Thyroid gland (tissue), 4 donors: ENCODE results near the gene NUBPL. TPM values are rescaled to one million over a fixed set of nuclear protein-coding genes. Genes with fewer than 3 reads are reported as not detected.

Experiments
- DNase-seq, 2 donors: peaks; one replicate each; pipeline ENCODE4 v3.0.0-alpha.2; 2019
- H3K27ac ChIP-seq, 3 donors: fragments of 200-600 bp; sonication (generic); 1 replicate in 2 of 3; 2 replicates in 1 of 3; pipeline ENCODE4 v1.5.1; 2016 to 2019; ENCODE audit warnings: mild to moderate bottlenecking in 1 of 3, moderate library complexity in 1 of 3
- H3K27me3 ChIP-seq: fragments of 200-600 bp; sonication (generic); one replicate; pipeline ENCODE4 v1.5.1; 2019
- H3K36me3 ChIP-seq, 2 donors: fragments of 200-600 bp; sonication (generic); one replicate each; pipeline ENCODE4 v1.5.1; 2016 to 2019
- H3K4me1 ChIP-seq, 2 donors: fragments of 200-600 bp; sonication (generic); one replicate each; pipeline ENCODE4 v1.5.1; 2017 to 2019
- H3K4me3 ChIP-seq, 3 donors: fragments of 200-600 bp; sonication (generic); replicated peaks in 1 of 3; 1 replicate in 2 of 3; 2 replicates in 1 of 3; pipeline ENCODE4 v1.5.1; 2016; ENCODE audit warnings: mild to moderate bottlenecking in 1 of 3
- H3K9me3 ChIP-seq: fragments of 200-600 bp; sonication (generic); one replicate; pipeline ENCODE4 v1.5.1; 2017
- POLR2A ChIP-seq, 2 donors: fragments of 450-650 bp; IDR thresholded peaks; one replicate each; pipeline ENCODE4 v1.6.1; 2017; ENCODE audit warnings: antibody characterized with exemption in 2 of 2, mild to moderate bottlenecking in 2 of 2, moderate library complexity in 1 of 2
- WGBS, 2 donors: methylation state at CpG; one replicate each; pipeline ENCODE4 v1.1.5; 2017; 5-methylcytosine and 5-hydroxymethylcytosine counted together
- intact Hi-C: fragments of 100-400 bp; cut with DNase I; formaldehyde crosslinking; loops from one replicate; pipeline ENCODE4 v1.15.1; 2023
- total RNA-seq, 4 donors: library from RNA; depleted of rRNA; stranded (reverse); fragments of >200 nt; gene quantifications; one replicate each; pipeline ENCODE4 v1.2.3, GENCODE V29; 2016
- TF ChIP-seq, protein P1 (sequence below), 6 experiments: fragments of 200-600 bp in 3 of 6; fragments of 450-650 bp in 3 of 6; sonication (generic) in 3 of 6; IDR thresholded peaks; one replicate each; pipeline ENCODE4 v1.5.1; 2016 to 2019; ENCODE audit warnings: antibody characterized with exemption in 6 of 6, mild to moderate bottlenecking in 2 of 6, inconsistent platforms in 1 of 6, moderate library complexity in 1 of 6

NUBPL gene
- total RNA-seq, 4 donors from 2014 or later, result 12.0 to 27.1 (median 14.2) TPM

DNA sequence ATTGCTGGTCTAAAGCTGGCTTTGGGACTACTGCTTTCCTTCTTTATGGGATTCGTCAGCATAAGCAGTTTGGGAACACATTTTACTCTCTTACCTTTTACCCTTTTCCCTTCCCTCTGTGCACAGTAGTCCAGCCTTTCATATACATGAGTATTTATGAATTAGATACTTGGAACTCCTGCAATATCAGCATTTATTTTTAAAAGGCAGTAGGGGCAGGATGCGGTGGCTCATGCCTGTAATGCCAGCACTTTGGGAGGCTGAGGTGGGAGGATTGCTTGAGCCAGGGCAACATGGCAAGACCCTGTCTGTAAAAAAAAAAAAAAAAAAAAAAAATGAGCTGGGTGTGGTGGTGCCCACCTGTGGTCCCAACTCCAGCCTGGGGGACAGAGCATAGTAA, 3.0 kb downstream of the NUBPL start:
- Histone ChIP-seq H3K9me3 (no peaks in the 10 kb centered on the region), H3K27me3 (no peaks in the 10 kb centered on the region), H3K4me1 (peaks cover 0 to 4% of the 10 kb centered on the region in 2 donors), H3K4me3 (no peak overlapping the region), H3K27ac (no peak overlapping the region), H3K36me3 (no peaks in the 10 kb centered on the region)
- intact Hi-C loops, result no loop called here
- no peak for TF ChIP-seq POLR2A (IDR thresholded peaks at IDR 0.05)
- TF ChIP-seq, protein P1, sequence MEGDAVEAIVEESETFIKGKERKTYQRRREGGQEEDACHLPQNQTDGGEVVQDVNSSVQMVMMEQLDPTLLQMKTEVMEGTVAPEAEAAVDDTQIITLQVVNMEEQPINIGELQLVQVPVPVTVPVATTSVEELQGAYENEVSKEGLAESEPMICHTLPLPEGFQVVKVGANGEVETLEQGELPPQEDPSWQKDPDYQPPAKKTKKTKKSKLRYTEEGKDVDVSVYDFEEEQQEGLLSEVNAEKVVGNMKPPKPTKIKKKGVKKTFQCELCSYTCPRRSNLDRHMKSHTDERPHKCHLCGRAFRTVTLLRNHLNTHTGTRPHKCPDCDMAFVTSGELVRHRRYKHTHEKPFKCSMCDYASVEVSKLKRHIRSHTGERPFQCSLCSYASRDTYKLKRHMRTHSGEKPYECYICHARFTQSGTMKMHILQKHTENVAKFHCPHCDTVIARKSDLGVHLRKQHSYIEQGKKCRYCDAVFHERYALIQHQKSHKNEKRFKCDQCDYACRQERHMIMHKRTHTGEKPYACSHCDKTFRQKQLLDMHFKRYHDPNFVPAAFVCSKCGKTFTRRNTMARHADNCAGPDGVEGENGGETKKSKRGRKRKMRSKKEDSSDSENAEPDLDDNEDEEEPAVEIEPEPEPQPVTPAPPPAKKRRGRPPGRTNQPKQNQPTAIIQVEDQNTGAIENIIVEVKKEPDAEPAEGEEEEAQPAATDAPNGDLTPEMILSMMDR (IDR thresholded peaks at IDR 0.05), result no peak
- 94% methylated on average over 2 of the region's 2 CpGs for WGBS, 2 donors
- DNase-seq, result no peak

DNA sequence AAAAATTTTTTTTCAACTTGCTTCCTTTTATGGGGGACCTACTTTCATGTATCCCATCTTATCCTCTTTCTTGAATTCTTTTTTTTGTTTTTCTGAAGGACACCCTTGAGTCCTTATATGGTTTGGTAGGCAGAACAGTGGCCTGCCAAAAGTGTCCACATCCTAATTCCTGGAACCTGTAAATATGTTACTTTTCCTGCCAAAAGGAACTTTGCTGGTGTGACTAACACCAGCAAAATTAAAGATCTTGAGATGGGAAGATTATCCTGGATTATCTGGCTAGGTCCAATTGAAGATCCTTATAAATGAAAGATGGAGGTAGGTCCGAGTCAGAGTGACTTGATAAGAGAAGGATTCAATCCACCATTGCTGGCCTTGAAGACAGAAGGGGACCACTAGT, 5.3 kb downstream of the NUBPL start:
- intact Hi-C loops, result no loop called here
- Histone ChIP-seq H3K27me3 (no peaks in the 10 kb centered on the region), H3K27ac (no peak overlapping the region), H3K4me1 (peaks cover 0 to 4% of the 10 kb centered on the region in 2 donors), H3K4me3 (no peak overlapping the region), H3K9me3 (no peaks in the 10 kb centered on the region), H3K36me3 (no peaks in the 10 kb centered on the region)
- 92 to 100% methylated on average over 1 of the region's 1 CpG for WGBS, 2 donors
- no peak for DNase-seq
- no peak for TF ChIP-seq POLR2A (IDR thresholded peaks at IDR 0.05)
- TF ChIP-seq, protein P1 (IDR thresholded peaks at IDR 0.05), result no peak

DNA sequence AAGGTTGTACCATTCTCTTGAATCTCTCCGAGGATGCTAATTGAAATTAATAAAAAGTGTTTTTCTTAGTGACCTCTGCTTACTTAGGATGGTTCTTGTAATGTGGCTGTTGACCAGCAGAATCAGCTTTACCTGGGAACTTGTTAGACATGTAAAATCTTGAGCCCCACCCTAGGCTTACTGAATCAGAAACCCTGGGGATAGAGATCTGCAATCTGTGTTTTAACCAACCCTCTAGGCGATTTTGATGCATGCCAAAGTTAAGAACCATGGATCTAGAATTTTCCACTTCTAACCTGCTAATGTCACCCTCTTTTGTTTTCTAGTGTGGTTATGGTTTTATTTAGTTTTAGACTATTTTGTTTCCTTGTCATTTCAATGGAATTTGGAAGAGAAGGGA, 6.5 kb downstream of the NUBPL start:
- Histone ChIP-seq H3K36me3 (no peaks in the 10 kb centered on the region), H3K9me3 (no peaks in the 10 kb centered on the region), H3K4me3 (no peak overlapping the region), H3K4me1 (no peaks in the 10 kb centered on the region), H3K27me3 (no peaks in the 10 kb centered on the region), H3K27ac (no peak overlapping the region)
- 77 to 84% methylated on average over 2 of the region's 2 CpGs for WGBS, 2 donors
- no peak for DNase-seq
- TF ChIP-seq, protein P1 (IDR thresholded peaks at IDR 0.05), result no peak
- no peak for TF ChIP-seq POLR2A (IDR thresholded peaks at IDR 0.05)
- intact Hi-C loops, result no loop called here

DNA sequence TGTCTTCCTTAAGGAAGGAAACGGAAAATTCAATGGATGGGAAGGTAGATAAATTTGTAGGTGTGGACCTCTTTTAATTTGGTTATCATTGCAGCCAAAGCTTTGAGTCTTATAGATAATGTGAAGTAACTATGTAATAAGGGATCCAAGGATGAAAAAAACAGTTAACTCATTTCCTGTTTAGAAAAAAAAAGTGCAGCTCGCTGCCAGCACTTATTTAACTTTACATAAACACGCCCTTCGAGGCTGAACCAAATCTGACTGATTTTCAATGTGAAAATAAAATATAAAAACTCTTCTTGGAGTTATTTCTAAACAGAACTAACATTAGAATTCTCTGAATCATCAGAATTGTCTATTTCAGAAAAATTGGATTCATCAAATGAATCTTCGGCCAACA, 7.0 kb downstream of the NUBPL start:
- H3K4me1 ChIP-seq, result no peaks in the 10 kb centered on the region
- TF ChIP-seq POLR2A (IDR thresholded peaks at IDR 0.05), result no peak
- TF ChIP-seq, protein P1 (IDR thresholded peaks at IDR 0.05), result no peak
- H3K4me3 ChIP-seq, result no peak overlapping the region
- 73 to 77% methylated on average over 5 of the region's 5 CpGs for WGBS, 2 donors
- H3K27ac ChIP-seq, result no peak overlapping the region
- no peaks in the 10 kb centered on the region for H3K9me3 ChIP-seq
- H3K27me3 ChIP-seq, result no peaks in the 10 kb centered on the region
- intact Hi-C loops, result no loop called here
- DNase-seq, result no peak
- no peaks in the 10 kb centered on the region for H3K36me3 ChIP-seq

DNA sequence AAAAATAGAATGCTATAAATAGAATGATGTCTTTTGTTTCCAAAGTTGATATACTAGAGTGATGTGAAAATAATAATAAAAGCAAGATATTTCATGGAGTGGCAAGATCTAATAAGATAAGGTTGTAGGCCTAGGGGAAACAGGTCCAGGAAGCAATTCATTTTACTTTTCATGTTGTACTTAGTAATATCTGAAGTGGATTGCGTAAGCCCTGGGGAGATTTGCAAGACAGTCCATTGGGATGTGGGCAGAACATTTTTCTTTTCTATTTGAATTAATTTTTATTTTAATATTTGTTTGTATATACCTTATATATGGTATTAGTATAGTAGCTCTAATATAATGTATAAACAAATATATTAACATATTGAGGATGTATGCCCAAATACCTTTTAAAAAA, 7.5 kb downstream of the NUBPL start:
- no peak overlapping the region for H3K4me3 ChIP-seq
- TF ChIP-seq POLR2A (IDR thresholded peaks at IDR 0.05), result no peak
- TF ChIP-seq, protein P1 (IDR thresholded peaks at IDR 0.05), result no peak
- no peaks in the 10 kb centered on the region for H3K4me1 ChIP-seq
- H3K36me3 ChIP-seq, result no peaks in the 10 kb centered on the region
- no peaks in the 10 kb centered on the region for H3K9me3 ChIP-seq
- no peak overlapping the region for H3K27ac ChIP-seq
- 85 to 88% methylated on average over 1 of the region's 1 CpG for WGBS, 2 donors
- H3K27me3 ChIP-seq, result no peaks in the 10 kb centered on the region
- intact Hi-C loops, result no loop called here
- DNase-seq, result no peak
